A549 (cell line): ENCODE data around the gene VSIR.

ENCODE experiments used
- CEBPB ChIP-seq, 2 experiments: fragments of >200 bp in 1 of 2; sonication (Bioruptor Twin) in 1 of 2; formaldehyde crosslinking in 1 of 2; IDR thresholded peaks; 2 replicates each; pipeline ENCODE4 v1.6.1; 2012 to 2016
- CTCF ChIP-seq: fragments of >200 bp; sonication (Bioruptor Twin); formaldehyde crosslinking; IDR thresholded peaks from 3 replicates; pipeline ENCODE4 v1.5.1; 2016
- HMGXB4 ChIP-seq: fragments of 250-450 bp; sonication (Bioruptor Pico); IDR thresholded peaks from 2 replicates; pipeline ENCODE4 v1.5.0; 2021; ENCODE audit warnings: mild to moderate bottlenecking, moderate library complexity, borderline replicate concordance
- JUNB ChIP-seq: fragments of >200 bp; sonication (Bioruptor Twin); formaldehyde crosslinking; IDR thresholded peaks from 2 replicates; pipeline ENCODE4 v1.6.1; 2016
- MYC ChIP-seq: IDR thresholded peaks from 2 replicates; pipeline ENCODE4 v1.6.1; 2012; ENCODE audit warnings: mild to moderate bottlenecking, inconsistent platforms, low read length, improper control_type of control experiment, borderline replicate concordance
- POLR2A ChIP-seq: IDR thresholded peaks from 2 replicates; pipeline ENCODE4 v1.6.1; 2012; ENCODE audit warnings: mild to moderate bottlenecking, low read length
- POLR2AphosphoS2 ChIP-seq: conservative IDR thresholded peaks from 2 replicates; pipeline ENCODE4 v1.6.1; 2012; ENCODE audit warnings: low read length, improper control_type of control experiment, inconsistent platforms
- RFX5 ChIP-seq: fragments of 450-650 bp; IDR thresholded peaks from 2 replicates; pipeline ENCODE4 v1.7.1; 2014; ENCODE audit warnings: antibody characterized with exemption, mild to moderate bottlenecking, moderate library complexity
- TF ChIP-seq, protein P1 (sequence below): fragments of 450-650 bp; IDR thresholded peaks from 2 replicates; pipeline ENCODE4 v1.6.1; 2014; ENCODE audit warnings: antibody characterized with exemption
- TF ChIP-seq, protein P2 (sequence below): fragments of 150-350 bp; IDR thresholded peaks from 2 replicates; pipeline ENCODE4 v1.6.1; 2014; ENCODE audit warnings: low read depth, mild to moderate bottlenecking, low read length

DNA sequence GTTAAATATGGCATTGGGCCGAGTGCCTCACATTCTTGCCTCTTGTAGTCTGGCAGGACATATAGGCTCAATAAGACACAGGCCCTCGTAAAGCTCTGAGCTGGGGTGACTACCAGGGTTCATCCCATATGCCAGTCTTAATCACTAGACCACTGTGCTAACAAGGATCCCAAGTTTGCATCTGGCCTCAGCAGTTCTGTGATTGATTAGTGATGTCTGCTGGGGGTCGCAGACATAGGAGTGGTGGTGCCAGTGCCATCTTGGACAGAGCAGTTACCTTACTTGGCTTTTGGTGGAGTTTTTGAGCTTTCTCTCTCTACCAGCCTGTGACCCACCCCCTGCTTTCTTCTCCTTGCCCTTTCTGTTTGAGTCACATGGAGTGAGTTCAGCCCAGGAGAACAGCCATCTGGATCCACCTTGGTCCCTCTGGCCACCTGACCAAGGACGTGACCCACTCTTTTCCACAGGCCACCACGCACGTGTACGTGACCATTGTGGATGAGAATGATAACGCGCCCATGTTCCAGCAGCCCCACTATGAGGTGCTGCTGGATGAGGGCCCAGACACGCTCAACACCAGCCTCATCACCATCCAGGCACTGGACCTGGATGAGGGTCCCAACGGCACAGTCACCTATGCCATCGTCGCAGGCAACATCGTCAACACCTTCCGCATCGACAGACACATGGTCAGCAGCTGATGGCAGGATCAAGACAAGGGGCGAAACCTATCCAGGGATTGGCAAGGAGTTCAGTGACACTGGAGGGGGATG is 4.1 kb upstream of the VSIR start:
- TF ChIP-seq MYC (no peak), POLR2A (no peak), RFX5 (no peak), CTCF (no peak), CEBPB (IDR thresholded peaks at IDR 0.05) (no peak), HMGXB4 (CRISPR knock-in tag) (no peak), JUNB (no peak), POLR2AphosphoS2 (no peak)
- TF ChIP-seq, protein P1, sequence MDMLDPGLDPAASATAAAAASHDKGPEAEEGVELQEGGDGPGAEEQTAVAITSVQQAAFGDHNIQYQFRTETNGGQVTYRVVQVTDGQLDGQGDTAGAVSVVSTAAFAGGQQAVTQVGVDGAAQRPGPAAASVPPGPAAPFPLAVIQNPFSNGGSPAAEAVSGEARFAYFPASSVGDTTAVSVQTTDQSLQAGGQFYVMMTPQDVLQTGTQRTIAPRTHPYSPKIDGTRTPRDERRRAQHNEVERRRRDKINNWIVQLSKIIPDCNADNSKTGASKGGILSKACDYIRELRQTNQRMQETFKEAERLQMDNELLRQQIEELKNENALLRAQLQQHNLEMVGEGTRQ, result no peak
- TF ChIP-seq, protein P2, sequence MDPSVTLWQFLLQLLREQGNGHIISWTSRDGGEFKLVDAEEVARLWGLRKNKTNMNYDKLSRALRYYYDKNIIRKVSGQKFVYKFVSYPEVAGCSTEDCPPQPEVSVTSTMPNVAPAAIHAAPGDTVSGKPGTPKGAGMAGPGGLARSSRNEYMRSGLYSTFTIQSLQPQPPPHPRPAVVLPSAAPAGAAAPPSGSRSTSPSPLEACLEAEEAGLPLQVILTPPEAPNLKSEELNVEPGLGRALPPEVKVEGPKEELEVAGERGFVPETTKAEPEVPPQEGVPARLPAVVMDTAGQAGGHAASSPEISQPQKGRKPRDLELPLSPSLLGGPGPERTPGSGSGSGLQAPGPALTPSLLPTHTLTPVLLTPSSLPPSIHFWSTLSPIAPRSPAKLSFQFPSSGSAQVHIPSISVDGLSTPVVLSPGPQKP, result no peak
